ENCODE results near the gene LEMD1.
"Not testable (repeated sequence)": the region's sequence is repeated elsewhere in the genome, so short reads cannot be mapped to it uniquely, and the experiment has no call there.

GRCh38 chr1:205432692-205433091, 10.8 kb upstream of the LEMD1 start:
- not testable (repeated sequence) for TF ChIP-seq CTCF, POLR2A, EP300 (IDR thresholded peaks at IDR 0.05)
